ENCODE data around the gene SPOCK3. TPM values are rescaled to one million over a fixed set of nuclear protein-coding genes. Genes with fewer than 3 reads are reported as not detected.

SPOCK3 gene
- total RNA-seq, 2 experiments from 2014 or later, result not detected

DNA sequence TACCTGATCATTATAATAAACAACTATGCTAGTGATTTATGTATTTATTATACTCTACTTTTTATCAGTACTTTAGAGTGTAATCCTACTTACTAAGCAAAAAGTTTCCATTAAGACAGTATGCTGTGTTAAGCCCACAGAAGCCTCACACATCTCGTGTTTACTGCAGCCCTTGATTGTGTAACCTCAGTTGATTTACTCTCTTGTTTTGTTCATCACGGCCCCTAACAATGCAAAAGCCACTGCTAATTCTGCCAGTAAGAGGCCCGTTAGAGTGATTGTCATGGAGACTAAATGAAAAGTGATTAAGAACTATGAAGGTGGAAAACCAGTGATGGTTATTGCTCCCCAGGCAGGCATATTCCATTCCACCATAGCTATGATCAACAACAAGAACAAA, 436.2 kb downstream of the SPOCK3 start:
- H3K9me2 ChIP-seq (ENCODE audit: insufficient read depth, low read length), result no peaks in the 10 kb centered on the region
- H3K36me3 ChIP-seq (ENCODE audit: insufficient read depth, low read length), result no peaks in the 10 kb centered on the region
- TF ChIP-seq, protein P1, sequence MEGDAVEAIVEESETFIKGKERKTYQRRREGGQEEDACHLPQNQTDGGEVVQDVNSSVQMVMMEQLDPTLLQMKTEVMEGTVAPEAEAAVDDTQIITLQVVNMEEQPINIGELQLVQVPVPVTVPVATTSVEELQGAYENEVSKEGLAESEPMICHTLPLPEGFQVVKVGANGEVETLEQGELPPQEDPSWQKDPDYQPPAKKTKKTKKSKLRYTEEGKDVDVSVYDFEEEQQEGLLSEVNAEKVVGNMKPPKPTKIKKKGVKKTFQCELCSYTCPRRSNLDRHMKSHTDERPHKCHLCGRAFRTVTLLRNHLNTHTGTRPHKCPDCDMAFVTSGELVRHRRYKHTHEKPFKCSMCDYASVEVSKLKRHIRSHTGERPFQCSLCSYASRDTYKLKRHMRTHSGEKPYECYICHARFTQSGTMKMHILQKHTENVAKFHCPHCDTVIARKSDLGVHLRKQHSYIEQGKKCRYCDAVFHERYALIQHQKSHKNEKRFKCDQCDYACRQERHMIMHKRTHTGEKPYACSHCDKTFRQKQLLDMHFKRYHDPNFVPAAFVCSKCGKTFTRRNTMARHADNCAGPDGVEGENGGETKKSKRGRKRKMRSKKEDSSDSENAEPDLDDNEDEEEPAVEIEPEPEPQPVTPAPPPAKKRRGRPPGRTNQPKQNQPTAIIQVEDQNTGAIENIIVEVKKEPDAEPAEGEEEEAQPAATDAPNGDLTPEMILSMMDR (conservative IDR thresholded peaks at IDR 0.05; ENCODE audit: low read length), result no peak
- TF ChIP-seq EZH2phosphoT487 (IDR thresholded peaks at IDR 0.05; ENCODE audit: borderline replicate concordance, low read depth, low read length), result no peak
- H3K9me3 ChIP-seq (ENCODE audit: low read length), result no peaks in the 10 kb centered on the region
- ChIA-PET POLR2A (interaction anchor here (0.6 to 0.8 kb wide), 2 partner anchors 11 to 122 kb away, joined by 3 to 4 read pairs; no protein-coding TSS in a partner anchor), CTCF (ENCODE audit: unreplicated experiment) (no interaction called here)
- no peak for DNase-seq (ENCODE audit: low spot score)
- H3K4me3 ChIP-seq (ENCODE audit: low read depth, low read length, poor library complexity, severe bottlenecking), result no peak overlapping the region
- H3K4me2 ChIP-seq (ENCODE audit: low read length), result no peak overlapping the region
- no peak overlapping the region for H2AFZ ChIP-seq (ENCODE audit: low read length)
- H3K27ac ChIP-seq (ENCODE audit: low read depth, low read length, poor library complexity, severe bottlenecking), result no peak overlapping the region
- BruUV-seq (replicated peaks), result no TSS peak
- no peaks in the 10 kb centered on the region for H3K4me1 ChIP-seq (ENCODE audit: insufficient read depth, low read length, poor library complexity, severe bottlenecking)
- H4K20me1 ChIP-seq (ENCODE audit: insufficient read depth, low read length), result no peaks in the 10 kb centered on the region
- intact Hi-C loops (cut with micrococcal nuclease; ENCODE audit: unreplicated experiment), result no loop called here
- no peaks in the 10 kb centered on the region for H3K79me2 ChIP-seq (ENCODE audit: insufficient read depth, low read depth, low read length)

DNA sequence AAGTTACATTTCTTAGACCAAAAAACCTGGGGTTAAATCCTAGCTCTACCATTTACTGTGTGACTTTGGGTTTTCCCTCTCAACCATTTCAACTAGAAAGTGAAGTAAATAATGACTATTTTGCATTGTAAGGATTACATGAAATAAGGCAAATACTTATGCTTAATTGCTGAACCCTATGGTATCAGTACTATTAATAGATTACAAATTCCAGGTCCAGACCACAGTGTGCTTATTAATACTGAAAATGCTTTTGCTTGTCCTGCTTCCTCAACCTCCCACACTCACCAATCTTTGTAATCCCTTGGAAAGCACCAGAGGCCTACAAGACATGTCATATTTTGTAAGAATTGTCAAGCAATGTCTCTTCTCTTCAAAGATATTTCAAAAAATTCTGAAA, 456.5 kb downstream of the SPOCK3 start:
- Histone ChIP-seq H3K4me3 (ENCODE audit: low read depth, low read length, poor library complexity, severe bottlenecking) (no peak overlapping the region), H3K79me2 (ENCODE audit: insufficient read depth, low read depth, low read length) (no peaks in the 10 kb centered on the region), H3K9me3 (ENCODE audit: low read length) (no peaks in the 10 kb centered on the region), H3K27ac (ENCODE audit: low read depth, low read length, poor library complexity, severe bottlenecking) (no peak overlapping the region), H3K9me2 (ENCODE audit: insufficient read depth, low read length) (no peaks in the 10 kb centered on the region), H3K4me1 (ENCODE audit: insufficient read depth, low read length, poor library complexity, severe bottlenecking) (no peaks in the 10 kb centered on the region), H3K4me2 (ENCODE audit: low read length) (no peak overlapping the region), H3K36me3 (ENCODE audit: insufficient read depth, low read length) (no peaks in the 10 kb centered on the region), H4K20me1 (ENCODE audit: insufficient read depth, low read length) (no peaks in the 10 kb centered on the region), H2AFZ (ENCODE audit: low read length) (no peak overlapping the region)
- DNase-seq (ENCODE audit: low spot score), result no peak
- ChIA-PET CTCF (ENCODE audit: unreplicated experiment) (interaction anchor here (0.6 kb wide), 1 partner anchor 9 kb away, joined by 3 read pairs; no protein-coding TSS in a partner anchor), POLR2A (no interaction called here)
- TF ChIP-seq, protein P1 (conservative IDR thresholded peaks at IDR 0.05; ENCODE audit: low read length), result no peak
- no peak for TF ChIP-seq EZH2phosphoT487 (IDR thresholded peaks at IDR 0.05; ENCODE audit: borderline replicate concordance, low read depth, low read length)
- BruUV-seq (replicated peaks), result no TSS peak
- intact Hi-C loops (cut with micrococcal nuclease; ENCODE audit: unreplicated experiment), result no loop called here

DNA sequence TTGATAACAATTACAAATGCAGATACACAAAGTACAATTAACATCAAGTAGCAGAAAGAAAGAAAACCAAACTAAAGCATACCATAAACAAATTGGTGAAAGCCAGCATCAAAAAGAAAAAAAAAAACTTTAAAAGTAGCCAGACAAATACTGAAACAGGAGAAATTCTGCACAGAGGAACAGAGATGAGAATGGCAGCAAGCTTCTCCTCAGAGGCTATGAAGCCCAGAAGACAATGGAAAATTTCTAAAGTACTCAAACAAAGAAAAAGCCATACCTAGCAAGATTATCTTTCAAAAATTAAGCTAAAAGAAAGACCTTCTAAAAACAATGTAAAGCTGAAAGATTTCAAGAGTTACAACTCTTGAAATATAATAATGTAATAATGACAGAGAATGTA, 471.3 kb downstream of the SPOCK3 start:
- no peaks in the 10 kb centered on the region for H3K4me1 ChIP-seq (ENCODE audit: insufficient read depth, low read length, poor library complexity, severe bottlenecking)
- H3K4me2 ChIP-seq (ENCODE audit: low read length), result no peak overlapping the region
- no peaks in the 10 kb centered on the region for H3K36me3 ChIP-seq (ENCODE audit: insufficient read depth, low read length)
- H3K27ac ChIP-seq (ENCODE audit: low read depth, low read length, poor library complexity, severe bottlenecking), result no peak overlapping the region
- TF ChIP-seq EZH2phosphoT487 (IDR thresholded peaks at IDR 0.05; ENCODE audit: borderline replicate concordance, low read depth, low read length), result no peak
- TF ChIP-seq, protein P1 (conservative IDR thresholded peaks at IDR 0.05; ENCODE audit: low read length), result no peak
- H2AFZ ChIP-seq (ENCODE audit: low read length), result no peak overlapping the region
- CTCF ChIA-PET (ENCODE audit: unreplicated experiment), result no interaction called here
- no peaks in the 10 kb centered on the region for H3K9me2 ChIP-seq (ENCODE audit: insufficient read depth, low read length)
- DNase-seq (ENCODE audit: low spot score), result no peak
- POLR2A ChIA-PET, result interaction anchor here (0.7 to 1.2 kb wide), 2 partner anchors 11 to 648 kb away, joined by 3 to 4 read pairs; no protein-coding TSS in a partner anchor
- H4K20me1 ChIP-seq (ENCODE audit: insufficient read depth, low read length), result no peaks in the 10 kb centered on the region
- BruUV-seq (replicated peaks), result no TSS peak
- no peaks in the 10 kb centered on the region for H3K79me2 ChIP-seq (ENCODE audit: insufficient read depth, low read depth, low read length)
- intact Hi-C loops (cut with micrococcal nuclease; ENCODE audit: unreplicated experiment), result no loop called here
- no peaks in the 10 kb centered on the region for H3K9me3 ChIP-seq (ENCODE audit: low read length)
- H3K4me3 ChIP-seq (ENCODE audit: low read depth, low read length, poor library complexity, severe bottlenecking), result no peak overlapping the region
